HCT116 (cell line): ENCODE data around the gene DRG1. TPM values are rescaled to one million over a fixed set of nuclear protein-coding genes. Genes with fewer than 3 reads are reported as not detected.

Source experiments
- ATAC-seq: fragments of 200-7000 bp; cut with Tn5 transposase; 2 replicates; pipeline ENCODE4 v1.9.1; 2020; ENCODE audit warnings: mild to moderate bottlenecking, moderate library complexity
- BruUV-seq: library from RNA; stranded (reverse); fragments of 400-500 nt; replicated peaks from 2 replicates; lab custom pipeline; 2021; lab: Mats Ljungman, UMichigan
- CTCF ChIA-PET: fragments of 300-600 bp; sonication (Branson Sonifier 250); formaldehyde crosslinking; loops from one replicate; lab custom pipeline; 2021; ENCODE audit warnings: antibody characterized with exemption; lab: Charles Lee
- POLR2A ChIA-PET: fragments of 300-600, 350-600 bp; sonication (Branson Sonifier 250); formaldehyde crosslinking; loops from one replicate; lab custom pipeline; 2021; ENCODE audit warnings: antibody characterized with exemption; lab: Charles Lee
- RAD21 ChIA-PET, 2 experiments: fragments of 300-600 bp; sonication (Branson Sonifier 250); formaldehyde crosslinking; loops; one replicate each; lab custom pipeline; 2023; ENCODE audit warnings: low total read pairs in 2 of 2; ENCODE audit not compliant: uncharacterized antibody in 2 of 2, unreplicated experiment in 2 of 2, low non-redundant PET in 1 of 2; lab: Charles Lee
- DNase-seq: peaks from one replicate; pipeline ENCODE4 v3.0.0-alpha.2; 2010; ENCODE audit warnings: low read depth, low spot score
- H2AFZ ChIP-seq: fragments of 200-600 bp; shearing (Covaris generic), sonication (generic); 2 replicates; pipeline ENCODE4 v1.6.1; 2017; ENCODE audit warnings: low read depth, mixed run types, mixed read lengths, antibody characterized with exemption, low read length; ENCODE audit not compliant: poor library complexity, severe bottlenecking
- H3K27ac ChIP-seq: 2 replicates; pipeline ENCODE4 v1.5.1; 2012; ENCODE audit warnings: low read depth, low read length
- H3K27me3 ChIP-seq: fragments of 200-600 bp; sonication (generic); 2 replicates; pipeline ENCODE4 v1.6.1; 2016; ENCODE audit warnings: mixed run types, low read length, mixed read lengths; ENCODE audit not compliant: insufficient read depth
- H3K36me3 ChIP-seq, 2 experiments: fragments of 200-500 bp in 1 of 2; fragments of 200-600 bp in 1 of 2; sonication (Bioruptor generic) in 1 of 2; sonication (generic) in 1 of 2; 2 replicates each; pipeline versions ENCODE4 v1.5.1 to v1.6.1; 2014 to 2016; ENCODE audit warnings: low read length in 2 of 2, inconsistent platforms in 1 of 2, mixed read lengths in 1 of 2, mixed run types in 1 of 2; ENCODE audit not compliant: insufficient read depth in 2 of 2, control insufficient read depth in 1 of 2
- H3K4me1 ChIP-seq, 2 experiments: fragments of 200-600 bp in 1 of 2; sonication (generic) in 1 of 2; 2 replicates each; pipeline versions ENCODE4 v1.5.1 to v1.6.1; 2012 to 2017; ENCODE audit warnings: low read length in 2 of 2, inconsistent platforms in 1 of 2, mild to moderate bottlenecking in 1 of 2, mixed read lengths in 1 of 2, mixed run types in 1 of 2, moderate library complexity in 1 of 2; ENCODE audit not compliant: insufficient read depth in 2 of 2, control insufficient read depth in 1 of 2
- H3K4me2 ChIP-seq: fragments of 200-600 bp; sonication (generic); 2 replicates; pipeline ENCODE4 v1.6.1; 2017; ENCODE audit warnings: mixed run types, low read length, mixed read lengths
- H3K4me3 ChIP-seq, 2 experiments: fragments of 200-600 bp in 1 of 2; sonication (generic) in 1 of 2; replicated peaks in 1 of 2; 2 replicates each; pipeline ENCODE4 v1.5.1; 2011 to 2016; ENCODE audit warnings: low read length in 2 of 2, control low read depth in 1 of 2, low read depth in 1 of 2, mild to moderate bottlenecking in 1 of 2, mixed read lengths in 1 of 2, mixed run types in 1 of 2
- H3K79me2 ChIP-seq: fragments of 200-600 bp; sonication (generic); 2 replicates; pipeline ENCODE4 v1.6.1; 2017; ENCODE audit warnings: mild to moderate bottlenecking, mixed run types, low read length, moderate library complexity, mixed read lengths; ENCODE audit not compliant: insufficient read depth
- H3K9ac ChIP-seq: fragments of 200-600 bp; sonication (generic); 2 replicates; pipeline ENCODE4 v1.6.1; 2016; ENCODE audit warnings: low read length, mixed read lengths
- H3K9me2 ChIP-seq: fragments of 200-600 bp; sonication (generic), shearing (Covaris generic); 2 replicates; pipeline ENCODE4 v1.6.1; 2017; ENCODE audit warnings: mixed run types, mild to moderate bottlenecking, moderate library complexity; ENCODE audit not compliant: insufficient read depth
- H3K9me3 ChIP-seq, 2 experiments: fragments of 200-500 bp in 1 of 2; fragments of 200-600 bp in 1 of 2; sonication (Bioruptor generic) in 1 of 2; sonication (generic) in 1 of 2; 2 replicates each; pipeline ENCODE4 v1.6.1; 2014 to 2017; ENCODE audit warnings: low read length in 2 of 2, mixed read lengths in 2 of 2, inconsistent platforms in 1 of 2, low read depth in 1 of 2, mild to moderate bottlenecking in 1 of 2, mixed run types in 1 of 2, moderate library complexity in 1 of 2; ENCODE audit not compliant: control insufficient read depth in 1 of 2, insufficient read depth in 1 of 2
- H4K20me1 ChIP-seq: fragments of 200-600 bp; sonication (generic), shearing (Covaris generic); 2 replicates; pipeline ENCODE4 v1.6.1; 2017; ENCODE audit warnings: mixed run types, mild to moderate bottlenecking, moderate library complexity; ENCODE audit not compliant: insufficient read depth
- FOSL1 ChIP-seq: IDR thresholded peaks from 2 replicates; pipeline ENCODE4 v1.6.1; 2012; ENCODE audit warnings: low read depth
- JUND ChIP-seq: IDR thresholded peaks from 2 replicates; pipeline ENCODE4 v1.6.1; 2012
- POLR2A ChIP-seq: IDR thresholded peaks from 2 replicates; pipeline ENCODE4 v1.7.0; 2011; ENCODE audit warnings: borderline replicate concordance; ENCODE audit not compliant: insufficient read depth, insufficient read length; ENCODE audit errors: extremely low read depth
- RAD21 ChIP-seq: IDR thresholded peaks from 2 replicates; pipeline ENCODE4 v1.6.1; 2012; ENCODE audit warnings: low read depth, mild to moderate bottlenecking
- SIN3A ChIP-seq: IDR thresholded peaks from 2 replicates; pipeline ENCODE4 v1.6.1; 2012; ENCODE audit warnings: low read depth
- SP1 ChIP-seq: IDR thresholded peaks from 2 replicates; pipeline ENCODE4 v1.6.1; 2012; ENCODE audit warnings: low read depth
- TCF7L2 ChIP-seq: IDR thresholded peaks from 2 replicates; pipeline ENCODE4 v1.7.0; 2011; ENCODE audit warnings: borderline replicate concordance, inconsistent platforms; ENCODE audit not compliant: insufficient read depth, insufficient read length; ENCODE audit errors: extremely low read depth
- ZNF274 ChIP-seq: fragments of 200-500 bp; sonication (Bioruptor generic); IDR thresholded peaks from 2 replicates; pipeline ENCODE4 v1.6.1; 2014; ENCODE audit warnings: mild to moderate bottlenecking, low read depth, low read length, inconsistent platforms
- intact Hi-C: fragments of 100-400 bp; cut with micrococcal nuclease; formaldehyde crosslinking; loops from 2 replicates; pipeline ENCODE4 v1.10.0; 2022
- total RNA-seq: library from RNA; stranded (reverse); gene quantifications from one replicate; pipeline ENCODE4 v1.2.1, GENCODE V29; 2021; ENCODE audit not compliant: unreplicated experiment
- TF ChIP-seq, protein P1 (sequence below), 3 experiments: fragments of 200-600 bp in 1 of 3; sonication (generic) in 1 of 3; IDR thresholded peaks in 2 of 3; conservative IDR thresholded peaks in 1 of 3; 2 replicates each; pipeline ENCODE4 v1.5.1; 2012 to 2017; ENCODE audit warnings: low read depth in 2 of 3, low read length in 2 of 3, antibody characterized with exemption in 1 of 3, borderline replicate concordance in 1 of 3, control low read depth in 1 of 3, mild to moderate bottlenecking in 1 of 3, mixed read lengths in 1 of 3, mixed run types in 1 of 3, moderate library complexity in 1 of 3; ENCODE audit not compliant: insufficient read depth in 1 of 3
- TF ChIP-seq, protein P2 (sequence below): IDR thresholded peaks from 2 replicates; pipeline ENCODE4 v1.6.1; 2012
- TF ChIP-seq, protein P3 (sequence below): IDR thresholded peaks from 2 replicates; pipeline ENCODE4 v1.6.1; 2012; ENCODE audit warnings: low read depth
- TF ChIP-seq, protein P4 (sequence below): IDR thresholded peaks from 2 replicates; pipeline ENCODE4 v1.6.1; 2012

The DRG1 gene
- total RNA-seq, 1 experiment from 2014 or later: 68.2 TPM

DNA sequence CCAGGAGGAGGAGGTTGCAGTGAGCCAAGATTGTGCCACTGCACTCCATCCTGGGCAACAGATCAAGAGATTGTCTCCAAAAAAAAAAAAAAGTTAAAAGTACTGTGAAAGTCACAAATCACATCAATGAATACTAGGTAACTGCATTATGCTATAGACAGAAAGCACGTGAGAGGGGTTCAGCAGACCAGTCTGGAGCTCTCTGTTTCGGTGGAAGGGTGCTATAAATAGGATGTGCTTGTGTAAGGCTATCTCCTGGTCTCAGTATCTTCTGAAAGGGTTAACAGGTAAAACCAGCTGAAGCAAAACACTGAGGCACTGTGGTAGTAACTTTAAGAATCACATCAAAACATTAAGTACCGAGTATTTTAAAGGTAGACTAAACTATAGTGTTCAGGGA, 46.8 kb downstream of the DRG1 start:
- Histone ChIP-seq H3K36me3 (peaks cover 16 to 24% of the 10 kb centered on the region in 2 experiments; a peak in 3 of 4 replicates), H3K9me2 (no peaks in the 10 kb centered on the region), H3K79me2 (no peaks in the 10 kb centered on the region), H3K9me3 (no peaks in the 10 kb centered on the region), H3K9ac (no peak overlapping the region), H3K27ac (no peak overlapping the region), H3K4me1 (no peaks in the 10 kb centered on the region), H3K27me3 (no peaks in the 10 kb centered on the region), H2AFZ (no peak overlapping the region), H3K4me3 (no peak overlapping the region), H3K4me2 (no peak overlapping the region), H4K20me1 (no peaks in the 10 kb centered on the region)
- no TSS peak for BruUV-seq
- DNase-seq (no peak), ATAC-seq (no peak)
- ChIA-PET RAD21 (no interaction called here), POLR2A (no interaction called here), CTCF (no interaction called here)
- TF ChIP-seq, protein P1, sequence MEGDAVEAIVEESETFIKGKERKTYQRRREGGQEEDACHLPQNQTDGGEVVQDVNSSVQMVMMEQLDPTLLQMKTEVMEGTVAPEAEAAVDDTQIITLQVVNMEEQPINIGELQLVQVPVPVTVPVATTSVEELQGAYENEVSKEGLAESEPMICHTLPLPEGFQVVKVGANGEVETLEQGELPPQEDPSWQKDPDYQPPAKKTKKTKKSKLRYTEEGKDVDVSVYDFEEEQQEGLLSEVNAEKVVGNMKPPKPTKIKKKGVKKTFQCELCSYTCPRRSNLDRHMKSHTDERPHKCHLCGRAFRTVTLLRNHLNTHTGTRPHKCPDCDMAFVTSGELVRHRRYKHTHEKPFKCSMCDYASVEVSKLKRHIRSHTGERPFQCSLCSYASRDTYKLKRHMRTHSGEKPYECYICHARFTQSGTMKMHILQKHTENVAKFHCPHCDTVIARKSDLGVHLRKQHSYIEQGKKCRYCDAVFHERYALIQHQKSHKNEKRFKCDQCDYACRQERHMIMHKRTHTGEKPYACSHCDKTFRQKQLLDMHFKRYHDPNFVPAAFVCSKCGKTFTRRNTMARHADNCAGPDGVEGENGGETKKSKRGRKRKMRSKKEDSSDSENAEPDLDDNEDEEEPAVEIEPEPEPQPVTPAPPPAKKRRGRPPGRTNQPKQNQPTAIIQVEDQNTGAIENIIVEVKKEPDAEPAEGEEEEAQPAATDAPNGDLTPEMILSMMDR (IDR thresholded peaks at IDR 0.05 in 2 of 3, conservative IDR thresholded peaks at IDR 0.05 in 1 of 3; ENCODE audit: borderline replicate concordance in 1 of 3, insufficient read depth in 1 of 3, low read depth in 2 of 3, low read length in 2 of 3): no peak
- TF ChIP-seq TCF7L2 (no peak), RAD21 (no peak)
- TF ChIP-seq, protein P2, sequence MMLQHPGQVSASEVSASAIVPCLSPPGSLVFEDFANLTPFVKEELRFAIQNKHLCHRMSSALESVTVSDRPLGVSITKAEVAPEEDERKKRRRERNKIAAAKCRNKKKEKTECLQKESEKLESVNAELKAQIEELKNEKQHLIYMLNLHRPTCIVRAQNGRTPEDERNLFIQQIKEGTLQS: no peak
- intact Hi-C loops: no loop called here

DNA sequence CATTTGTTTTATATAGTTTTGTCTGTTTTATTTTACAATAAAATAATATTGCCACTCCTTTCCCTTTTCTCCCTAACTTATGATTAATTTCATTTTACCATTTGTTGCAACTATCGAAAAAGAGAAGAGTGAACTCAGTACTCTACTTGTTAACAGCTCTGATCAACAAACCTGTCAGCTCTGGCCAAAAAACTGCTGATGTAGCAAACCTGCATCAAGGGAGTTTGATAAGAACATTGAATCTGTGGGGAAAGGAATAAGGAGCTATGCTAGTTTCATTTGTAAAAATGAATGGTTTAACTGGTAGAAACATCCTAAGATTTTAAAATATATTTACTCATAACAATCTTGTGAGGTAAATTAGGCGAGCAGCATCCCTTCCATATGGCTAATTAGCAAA, 47.4 kb downstream of the DRG1 start:
- H3K79me2 ChIP-seq: no peaks in the 10 kb centered on the region
- no peaks in the 10 kb centered on the region for H3K9me3 ChIP-seq
- H3K27me3 ChIP-seq: no peaks in the 10 kb centered on the region
- ATAC-seq (no peak), DNase-seq (no peak)
- no peak overlapping the region for H3K27ac ChIP-seq
- CTCF ChIA-PET: no interaction called here
- RAD21 ChIA-PET: no interaction called here
- H3K4me2 ChIP-seq: no peak overlapping the region
- H3K4me1 ChIP-seq: no peaks in the 10 kb centered on the region
- POLR2A ChIA-PET: no interaction called here
- H3K9ac ChIP-seq: no peak overlapping the region
- no peaks in the 10 kb centered on the region for H3K9me2 ChIP-seq
- BruUV-seq: no TSS peak
- H2AFZ ChIP-seq: no peak overlapping the region
- H4K20me1 ChIP-seq: no peaks in the 10 kb centered on the region
- intact Hi-C loops: no loop called here
- no peak overlapping the region for H3K4me3 ChIP-seq
- peaks cover 13 to 21% of the 10 kb centered on the region in 2 experiments; a peak in 3 of 4 replicates for H3K36me3 ChIP-seq
- TF ChIP-seq ZNF274: no peak
- TF ChIP-seq, protein P3, sequence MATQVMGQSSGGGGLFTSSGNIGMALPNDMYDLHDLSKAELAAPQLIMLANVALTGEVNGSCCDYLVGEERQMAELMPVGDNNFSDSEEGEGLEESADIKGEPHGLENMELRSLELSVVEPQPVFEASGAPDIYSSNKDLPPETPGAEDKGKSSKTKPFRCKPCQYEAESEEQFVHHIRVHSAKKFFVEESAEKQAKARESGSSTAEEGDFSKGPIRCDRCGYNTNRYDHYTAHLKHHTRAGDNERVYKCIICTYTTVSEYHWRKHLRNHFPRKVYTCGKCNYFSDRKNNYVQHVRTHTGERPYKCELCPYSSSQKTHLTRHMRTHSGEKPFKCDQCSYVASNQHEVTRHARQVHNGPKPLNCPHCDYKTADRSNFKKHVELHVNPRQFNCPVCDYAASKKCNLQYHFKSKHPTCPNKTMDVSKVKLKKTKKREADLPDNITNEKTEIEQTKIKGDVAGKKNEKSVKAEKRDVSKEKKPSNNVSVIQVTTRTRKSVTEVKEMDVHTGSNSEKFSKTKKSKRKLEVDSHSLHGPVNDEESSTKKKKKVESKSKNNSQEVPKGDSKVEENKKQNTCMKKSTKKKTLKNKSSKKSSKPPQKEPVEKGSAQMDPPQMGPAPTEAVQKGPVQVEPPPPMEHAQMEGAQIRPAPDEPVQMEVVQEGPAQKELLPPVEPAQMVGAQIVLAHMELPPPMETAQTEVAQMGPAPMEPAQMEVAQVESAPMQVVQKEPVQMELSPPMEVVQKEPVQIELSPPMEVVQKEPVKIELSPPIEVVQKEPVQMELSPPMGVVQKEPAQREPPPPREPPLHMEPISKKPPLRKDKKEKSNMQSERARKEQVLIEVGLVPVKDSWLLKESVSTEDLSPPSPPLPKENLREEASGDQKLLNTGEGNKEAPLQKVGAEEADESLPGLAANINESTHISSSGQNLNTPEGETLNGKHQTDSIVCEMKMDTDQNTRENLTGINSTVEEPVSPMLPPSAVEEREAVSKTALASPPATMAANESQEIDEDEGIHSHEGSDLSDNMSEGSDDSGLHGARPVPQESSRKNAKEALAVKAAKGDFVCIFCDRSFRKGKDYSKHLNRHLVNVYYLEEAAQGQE: no peak
- no peak for TF ChIP-seq JUND
- TF ChIP-seq, protein P4, sequence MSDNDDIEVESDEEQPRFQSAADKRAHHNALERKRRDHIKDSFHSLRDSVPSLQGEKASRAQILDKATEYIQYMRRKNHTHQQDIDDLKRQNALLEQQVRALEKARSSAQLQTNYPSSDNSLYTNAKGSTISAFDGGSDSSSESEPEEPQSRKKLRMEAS: no peak
- TF ChIP-seq POLR2A: no peak
- no peak for TF ChIP-seq SIN3A
- TF ChIP-seq, protein P1 (IDR thresholded peaks at IDR 0.05 in 2 of 3, conservative IDR thresholded peaks at IDR 0.05 in 1 of 3; ENCODE audit: borderline replicate concordance in 1 of 3, insufficient read depth in 1 of 3, low read depth in 2 of 3, low read length in 2 of 3): no peak
- TF ChIP-seq SP1: no peak
- no peak for TF ChIP-seq FOSL1
